AG04449 (cell line): ENCODE data around the gene RLN3.
A peak's percentile ranks its signal among the peaks of the same experiment; 100 is the strongest.

ENCODE experiments used
- CTCF ChIA-PET: fragments of 350-600 bp; formaldehyde crosslinking; extraction: SDS; loops from one replicate; lab custom pipeline; 2021; ENCODE audit warnings: antibody characterized with exemption; lab: Yijun Ruan, JAX
- POLR2A ChIA-PET: fragments of 400-600, 350-600 bp; formaldehyde crosslinking; extraction: SDS; loops from one replicate; lab custom pipeline; 2020; ENCODE audit warnings: antibody characterized with exemption, inconsistent platforms; lab: Yijun Ruan, JAX
- DNase-seq: peaks from one replicate; pipeline ENCODE4 v3.0.0-alpha.2; 2010; ENCODE audit warnings: low read depth, low spot score
- H3K4me3 ChIP-seq: 2 replicates; pipeline ENCODE4 v1.5.1; 2011; ENCODE audit warnings: low read depth, mild to moderate bottlenecking, control low read depth, low read length
- CTCF ChIP-seq: IDR thresholded peaks from one replicate; pipeline ENCODE4 v1.5.1; 2011; ENCODE audit warnings: mild to moderate bottlenecking, moderate library complexity, low read length, control low read depth, inconsistent platforms; ENCODE audit not compliant: insufficient read depth; ENCODE audit errors: missing control alignments

The RLN3 gene

GRCh38 chr19:14058182-14059092, 30.5 kb downstream of the RLN3 start:
- no peak for TF ChIP-seq CTCF

GRCh38 chr19:14059093-14059480, 31.1 kb downstream of the RLN3 start:
- CTCF ChIA-PET: interaction anchor here (0.9 to 6.9 kb wide), 21 partner anchors 12 to 179 kb away, joined by 3 to 106 read pairs (median 4); partner anchors contain the start of genes CC2D1A and MISP3
- POLR2A ChIA-PET: no interaction called here
- no peak for DNase-seq
- H3K4me3 ChIP-seq: no peak overlapping the region
- peak; percentile 74 for TF ChIP-seq CTCF

More at GRCh38 chr19:14058182-14059092, 30.5 kb downstream of the RLN3 start:
- H3K4me3 ChIP-seq: no peak overlapping the region
- no peak for DNase-seq
- ChIA-PET CTCF (interaction anchor here (0.9 to 6.9 kb wide), 15 partner anchors 12 to 179 kb away, joined by 3 to 106 read pairs (median 4); partner anchors contain the start of genes CC2D1A and MISP3), POLR2A (no interaction called here)

- no peak for TF ChIP-seq CTCF
- ChIA-PET CTCF (interaction anchor here (0.9 to 6.9 kb wide), 20 partner anchors 12 to 187 kb away, joined by 3 to 106 read pairs (median 4); partner anchors contain the start of genes CC2D1A and MISP3), POLR2A (no interaction called here)
- DNase-seq: no peak
- no peak overlapping the region for H3K4me3 ChIP-seq
These were observed 31.8 kb downstream of the RLN3 start for GRCh38 chr19:14059652-14060155.

GRCh38 chr19:14061081-14061749, 33.3 kb downstream of the RLN3 start:
- DNase-seq: no peak
- POLR2A ChIA-PET: no interaction called here
- TF ChIP-seq CTCF: no peak
- CTCF ChIA-PET: interaction anchor here (1.0 to 6.9 kb wide), 6 partner anchors 9 to 181 kb away, joined by 3 to 106 read pairs (median 14); partner anchors contain the start of gene MISP3
- H3K4me3 ChIP-seq: no peak overlapping the region

GRCh38 chr19:14061751-14062557, 34.0 kb downstream of the RLN3 start, which contains the start of gene PALM3:
TSS of gene PALM3 (minus strand) at chr19:14062076. CDS start at chr19:14061980, 96 bp downstream.
- TF ChIP-seq CTCF: no peak
- no peak within 1 kb of the TSS for H3K4me3 ChIP-seq
- DNase-seq: no peak
- ChIA-PET CTCF (interaction anchor here (0.6 to 6.9 kb wide), 7 partner anchors 9 to 182 kb away, joined by 3 to 106 read pairs (median 3); partner anchors contain the start of gene MISP3), POLR2A (no interaction called here)
